DND-41 (cell line): ENCODE results near the gene SIRT2.

ENCODE experiments used
- ATAC-seq: fragments of 200-7000 bp; cut with Tn5 transposase; 3 replicates; pipeline ENCODE4 v1.9.1; 2021; ENCODE audit warnings: low read depth; ENCODE audit not compliant: insufficient read depth
- DNase-seq: peaks from one replicate; pipeline ENCODE4 v3.0.0-alpha.2; 2020
- H2AFZ ChIP-seq: 2 replicates; pipeline ENCODE4 v1.6.0; 2012; ENCODE audit warnings: low read depth, low read length
- H3K27ac ChIP-seq: 2 replicates; pipeline ENCODE4 v1.5.1; 2012; ENCODE audit warnings: low read length, inconsistent platforms
- H3K27me3 ChIP-seq: fragments of 200-600 bp; sonication (generic); 2 replicates; pipeline ENCODE4 v1.6.0; 2012; ENCODE audit warnings: low read length, mild to moderate bottlenecking, inconsistent platforms; ENCODE audit not compliant: insufficient read depth, poor library complexity
- H3K36me3 ChIP-seq: 2 replicates; pipeline ENCODE4 v1.5.1; 2012; ENCODE audit warnings: low read length, inconsistent platforms; ENCODE audit not compliant: insufficient read depth
- H3K4me1 ChIP-seq: 2 replicates; pipeline ENCODE4 v1.5.1; 2012; ENCODE audit warnings: mild to moderate bottlenecking, low read length; ENCODE audit not compliant: insufficient read depth
- H3K4me2 ChIP-seq: 2 replicates; pipeline ENCODE4 v1.6.0; 2012; ENCODE audit warnings: mild to moderate bottlenecking, moderate library complexity, low read length, inconsistent platforms; ENCODE audit not compliant: insufficient read depth
- H3K4me3 ChIP-seq, 2 experiments: fragments of 200-600 bp in 1 of 2; shearing (Covaris generic) in 1 of 2; 2 replicates each; pipeline ENCODE4 v1.5.1; 2012 to 2016; ENCODE audit warnings: inconsistent platforms in 2 of 2, low read length in 2 of 2, mild to moderate bottlenecking in 2 of 2, low read depth in 1 of 2, moderate library complexity in 1 of 2
- H3K79me2 ChIP-seq: 2 replicates; pipeline ENCODE4 v1.6.0; 2012; ENCODE audit warnings: low read length, inconsistent platforms; ENCODE audit not compliant: insufficient read depth
- H3K9ac ChIP-seq: 2 replicates; pipeline ENCODE4 v1.6.0; 2012; ENCODE audit warnings: low read depth, mild to moderate bottlenecking, inconsistent platforms, low read length, moderate library complexity
- H3K9me3 ChIP-seq: 2 replicates; pipeline ENCODE4 v1.5.1; 2012; ENCODE audit warnings: low read length, moderate library complexity, mild to moderate bottlenecking, inconsistent platforms; ENCODE audit not compliant: insufficient read depth, severe bottlenecking
- H4K20me1 ChIP-seq: 2 replicates; pipeline ENCODE4 v1.6.0; 2012; ENCODE audit warnings: low read length; ENCODE audit not compliant: insufficient read depth
- EZH2 ChIP-seq: IDR thresholded peaks from 3 replicates; pipeline ENCODE4 v1.6.1; 2012; ENCODE audit warnings: borderline replicate concordance, low read depth, mild to moderate bottlenecking, moderate library complexity, low read length, inconsistent platforms; ENCODE audit not compliant: severe bottlenecking
- TF ChIP-seq, protein P1 (sequence below): IDR thresholded peaks from 2 replicates; pipeline ENCODE4 v1.5.1; 2012; ENCODE audit warnings: borderline replicate concordance, low read length, moderate library complexity, mild to moderate bottlenecking; ENCODE audit not compliant: poor library complexity, severe bottlenecking; ENCODE audit errors: extremely low read depth

Gene SIRT2

DNA sequence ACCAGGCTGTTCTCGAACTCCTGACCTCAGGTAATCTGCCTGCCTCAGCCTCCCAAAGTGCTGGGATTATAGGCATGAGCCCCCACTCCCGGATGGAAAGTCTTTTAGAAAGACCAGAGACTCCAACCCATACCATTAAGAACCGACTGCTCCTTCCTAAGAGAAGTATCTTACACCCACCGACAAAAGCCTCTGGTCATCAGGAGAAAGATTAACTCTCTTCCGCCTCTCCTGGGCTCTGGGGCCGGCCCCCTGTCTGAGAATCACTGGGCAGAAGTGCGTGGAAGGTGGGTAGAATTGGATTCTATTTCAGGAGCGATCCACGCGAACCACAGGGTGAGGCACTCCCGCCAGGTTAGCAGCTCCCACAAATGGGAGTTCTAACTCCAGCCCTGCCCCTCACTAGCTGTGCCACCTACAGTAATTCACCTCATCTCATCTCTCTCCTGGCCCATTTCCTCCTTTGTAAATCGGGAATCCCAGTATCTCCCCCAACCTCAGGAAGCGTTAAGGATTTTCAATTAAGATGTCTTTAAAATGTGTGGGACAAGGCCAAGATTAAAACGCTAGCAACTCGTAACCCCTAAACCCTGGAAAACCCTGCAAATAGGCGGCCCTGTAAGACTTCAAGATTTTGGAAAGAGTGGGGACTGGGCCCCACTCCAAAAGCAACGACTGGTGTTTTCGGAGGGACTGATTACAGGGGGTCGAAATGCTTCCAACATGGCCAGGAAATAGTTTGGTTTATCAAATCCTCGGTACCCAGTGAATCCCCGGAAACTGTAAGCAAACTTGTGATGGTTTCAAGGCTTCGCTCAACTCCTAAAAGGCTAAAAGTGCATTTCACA lies 50.9 kb downstream of the SIRT2 start:
- no peaks in the 10 kb centered on the region for H3K27me3 ChIP-seq
- H3K9ac ChIP-seq = peak overlapping the region; percentile 99
- peaks cover 55% of the 10 kb centered on the region for H4K20me1 ChIP-seq
- DNase-seq (no peak), ATAC-seq (no peak)
- H3K79me2 ChIP-seq = peaks cover 67% of the 10 kb centered on the region
- H3K4me3 ChIP-seq = peak overlapping the region; percentile 39 to 66
- peaks cover 56% of the 10 kb centered on the region for H3K36me3 ChIP-seq
- no peak overlapping the region for H2AFZ ChIP-seq
- peaks cover 67% of the 10 kb centered on the region for H3K4me1 ChIP-seq
- TF ChIP-seq, protein P1, sequence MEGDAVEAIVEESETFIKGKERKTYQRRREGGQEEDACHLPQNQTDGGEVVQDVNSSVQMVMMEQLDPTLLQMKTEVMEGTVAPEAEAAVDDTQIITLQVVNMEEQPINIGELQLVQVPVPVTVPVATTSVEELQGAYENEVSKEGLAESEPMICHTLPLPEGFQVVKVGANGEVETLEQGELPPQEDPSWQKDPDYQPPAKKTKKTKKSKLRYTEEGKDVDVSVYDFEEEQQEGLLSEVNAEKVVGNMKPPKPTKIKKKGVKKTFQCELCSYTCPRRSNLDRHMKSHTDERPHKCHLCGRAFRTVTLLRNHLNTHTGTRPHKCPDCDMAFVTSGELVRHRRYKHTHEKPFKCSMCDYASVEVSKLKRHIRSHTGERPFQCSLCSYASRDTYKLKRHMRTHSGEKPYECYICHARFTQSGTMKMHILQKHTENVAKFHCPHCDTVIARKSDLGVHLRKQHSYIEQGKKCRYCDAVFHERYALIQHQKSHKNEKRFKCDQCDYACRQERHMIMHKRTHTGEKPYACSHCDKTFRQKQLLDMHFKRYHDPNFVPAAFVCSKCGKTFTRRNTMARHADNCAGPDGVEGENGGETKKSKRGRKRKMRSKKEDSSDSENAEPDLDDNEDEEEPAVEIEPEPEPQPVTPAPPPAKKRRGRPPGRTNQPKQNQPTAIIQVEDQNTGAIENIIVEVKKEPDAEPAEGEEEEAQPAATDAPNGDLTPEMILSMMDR = no peak
- no peak for TF ChIP-seq EZH2
- peak overlapping the region; percentile 73 for H3K4me2 ChIP-seq
- peak overlapping the region; percentile 82 for H3K27ac ChIP-seq
- H3K9me3 ChIP-seq = no peaks in the 10 kb centered on the region

DNA sequence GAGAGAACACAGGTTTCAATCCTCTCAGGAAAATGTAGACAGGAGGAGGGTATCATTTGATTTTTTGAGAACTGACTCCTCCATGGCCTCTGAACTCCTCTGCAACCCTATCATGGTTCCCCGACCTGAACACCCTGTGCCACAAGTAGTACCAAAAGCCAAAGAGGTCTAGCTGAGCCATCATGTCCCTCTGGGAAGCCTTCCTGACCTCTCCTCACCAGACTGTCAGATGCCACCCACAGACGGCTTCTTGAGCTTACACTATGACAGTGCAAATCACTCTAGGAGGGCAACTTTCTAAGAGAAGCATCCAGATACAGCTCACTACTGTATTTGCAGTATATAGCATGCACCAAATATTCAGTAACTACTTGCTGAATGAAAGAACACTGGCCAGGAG lies 53.3 kb downstream of the SIRT2 start:
- Histone ChIP-seq H3K9me3 (no peaks in the 10 kb centered on the region), H3K4me2 (peak overlapping the region; percentile 47; the same call in 1 of the 2 replicates), H3K4me3 (no peak overlapping the region), H3K9ac (no peak overlapping the region), H2AFZ (no peak overlapping the region), H4K20me1 (peaks cover 78% of the 10 kb centered on the region), H3K36me3 (peaks cover 80% of the 10 kb centered on the region), H3K4me1 (peaks cover 56% of the 10 kb centered on the region), H3K27me3 (no peaks in the 10 kb centered on the region), H3K79me2 (peaks cover 84% of the 10 kb centered on the region), H3K27ac (no peak overlapping the region)
- ATAC-seq = no peak
- DNase-seq = no peak
- TF ChIP-seq, protein P1 = no peak
- no peak for TF ChIP-seq EZH2

DNA sequence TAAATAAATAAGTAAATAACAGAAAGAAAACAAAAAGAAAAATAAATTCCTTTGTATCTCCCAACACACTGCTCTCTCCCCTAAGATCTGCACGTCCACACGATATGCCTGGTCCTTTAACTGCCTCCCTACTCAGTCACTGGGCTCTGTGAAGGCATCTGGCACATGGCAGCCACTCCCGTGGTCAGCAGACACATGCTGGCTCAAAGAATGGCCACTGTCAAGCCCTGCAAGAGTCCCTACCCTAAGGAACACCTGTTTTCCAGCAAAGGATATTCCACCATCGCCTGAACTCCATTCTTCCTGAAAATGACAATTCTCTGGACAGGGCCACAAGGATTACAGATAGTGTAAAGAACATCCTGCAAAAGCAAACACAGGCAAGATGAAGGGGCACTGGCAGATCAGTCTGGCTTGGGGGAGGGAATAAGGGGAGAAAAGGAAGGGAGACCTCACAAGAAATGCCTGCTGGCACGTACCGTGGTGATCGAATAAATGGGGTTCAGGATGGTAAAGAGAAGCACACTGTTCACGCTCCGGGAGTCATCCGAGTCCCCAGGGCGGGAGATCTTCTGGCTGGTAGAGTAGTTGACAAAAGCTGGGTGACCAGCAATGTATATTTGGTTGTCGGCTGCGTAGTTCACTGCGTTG lies 53.9 kb downstream of the SIRT2 start:
- H4K20me1 ChIP-seq = peaks cover 84% of the 10 kb centered on the region
- no peak overlapping the region for H2AFZ ChIP-seq
- no peak overlapping the region for H3K9ac ChIP-seq
- peaks cover 87% of the 10 kb centered on the region for H3K79me2 ChIP-seq
- no peak overlapping the region for H3K27ac ChIP-seq
- no peak for TF ChIP-seq EZH2
- TF ChIP-seq, protein P1 = no peak
- no peak overlapping the region for H3K4me3 ChIP-seq
- DNase-seq = no peak
- peak overlapping the region; percentile 47; the same call in 1 of the 2 replicates for H3K4me2 ChIP-seq
- ATAC-seq = no peak
- H3K27me3 ChIP-seq = no peaks in the 10 kb centered on the region
- H3K36me3 ChIP-seq = peaks cover 86% of the 10 kb centered on the region
- no peaks in the 10 kb centered on the region for H3K9me3 ChIP-seq
- H3K4me1 ChIP-seq = peaks cover 52% of the 10 kb centered on the region
